Measurements from ENCODE around the gene KIF27. TPM values are rescaled to one million over a fixed set of nuclear protein-coding genes. Genes with fewer than 3 reads are reported as not detected.
A peak's percentile ranks its signal among the peaks of the same experiment; 100 is the strongest.
"Not testable (repeated sequence)": the region's sequence is repeated elsewhere in the genome, so short reads cannot be mapped to it uniquely, and the experiment has no call there.

Gene KIF27
- total RNA-seq, 1 donor from 2014 or later = 17.3 TPM

GRCh38 chr9:83930881-83931280 lies 9.6 kb upstream of the KIF27 start:
- no peak for DNase-seq

DNA sequence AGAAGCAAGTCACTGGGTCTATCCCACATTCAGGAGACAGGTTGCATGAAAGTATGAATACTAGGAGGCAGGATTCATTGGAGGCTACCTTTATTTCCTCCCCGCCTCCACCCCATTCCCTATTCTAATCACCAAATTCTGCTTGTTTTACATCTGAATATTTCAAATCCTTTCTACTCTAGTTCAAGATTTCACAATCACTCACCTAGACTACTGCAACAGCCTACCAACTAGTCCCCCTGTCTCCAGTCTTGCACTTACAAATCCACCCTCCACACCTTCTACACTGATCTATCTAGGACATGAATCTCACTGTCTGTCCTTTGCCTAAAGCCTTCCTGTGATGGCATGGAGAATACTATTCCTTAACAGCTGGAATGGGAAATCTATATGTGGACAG lies 6.4 kb upstream of the KIF27 start:
- no peak for DNase-seq

GRCh38 chr9:83920469-83920926 lies 734 bp downstream of the KIF27 start:
- no peak for DNase-seq

DNA sequence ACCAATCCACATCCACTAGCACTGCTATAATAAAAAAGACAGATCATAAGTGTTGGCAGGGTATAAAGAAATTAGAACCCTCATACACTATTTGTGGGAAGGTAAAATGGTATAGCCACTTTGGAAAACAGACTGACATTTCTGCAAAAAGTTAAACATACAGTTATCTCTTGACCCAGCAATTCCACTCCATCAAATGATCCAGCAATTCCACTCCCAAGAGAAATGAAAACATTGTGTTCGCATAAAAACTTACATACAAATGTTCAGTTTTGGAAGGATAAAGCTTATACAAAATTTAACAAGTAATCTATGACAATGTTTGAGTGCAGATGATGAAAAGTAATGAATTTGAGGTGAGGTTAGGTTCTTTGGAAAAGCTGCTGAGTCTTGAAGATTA lies 2.1 kb downstream of the KIF27 start:
- DNase-seq = no peak

DNA sequence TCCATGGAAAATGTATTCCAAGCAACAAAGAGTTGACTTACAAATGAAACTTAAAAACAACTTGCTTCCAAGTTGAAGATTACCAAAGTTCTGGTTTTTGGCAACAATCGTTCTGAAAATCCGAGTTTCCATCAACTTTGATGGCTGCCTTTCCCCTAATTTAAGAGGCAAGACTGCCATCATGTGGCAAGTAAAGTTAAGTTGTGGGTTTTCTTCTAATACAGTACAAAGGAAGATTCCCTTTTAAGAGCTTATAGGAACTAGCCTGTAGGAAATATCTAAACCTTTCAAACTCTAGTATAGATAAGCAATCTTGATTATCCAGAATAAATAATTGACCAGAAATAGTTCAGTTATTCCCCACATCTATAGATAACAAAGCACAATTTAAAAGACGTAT lies 9.0 kb downstream of the KIF27 start:
- not testable (repeated sequence) for DNase-seq

- DNase-seq = no peak
Observed at GRCh38 chr9:83906144-83906543, 15.1 kb downstream of the KIF27 start.

DNA sequence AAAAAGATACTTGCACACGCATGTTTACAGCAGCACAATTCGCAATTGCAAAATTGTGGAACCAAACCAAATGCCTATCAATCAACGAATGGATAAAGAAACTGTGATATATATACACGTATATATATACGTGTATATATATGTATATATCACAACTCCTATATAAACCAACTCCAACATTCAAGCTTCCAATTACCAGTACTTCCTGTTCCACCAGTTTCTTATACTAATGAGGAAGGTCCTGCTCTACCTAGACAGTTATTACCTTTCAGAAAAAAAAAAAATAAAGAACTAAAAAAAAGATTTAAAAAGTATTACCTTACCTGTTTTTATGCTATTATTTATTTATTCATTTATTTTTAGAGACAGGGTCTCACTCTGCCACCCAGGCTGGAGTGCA lies 20.6 kb downstream of the KIF27 start:
- DNase-seq = not testable (repeated sequence)

DNA sequence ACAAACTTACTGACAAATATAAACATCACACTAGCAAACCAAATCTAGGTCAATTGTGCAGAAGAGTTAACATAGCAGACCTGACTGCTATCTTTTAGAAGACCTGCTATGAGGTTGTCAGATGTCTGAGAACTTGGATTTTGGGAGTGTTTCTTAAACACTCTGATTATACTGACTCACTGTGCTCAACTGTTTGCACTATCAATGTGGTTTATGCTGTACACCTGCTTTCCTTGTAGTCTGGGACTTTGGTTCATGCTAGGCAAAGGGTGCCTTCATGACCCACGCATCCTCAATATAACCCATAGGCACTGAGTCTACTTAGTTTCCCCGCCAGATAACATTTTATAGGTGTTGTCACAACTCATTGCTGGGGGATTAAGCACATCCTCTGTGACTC lies 26.9 kb downstream of the KIF27 start:
- DNase-seq = not testable (repeated sequence)

- DNase-seq = not testable (repeated sequence)
Observed at GRCh38 chr9:83886498-83886897, 34.7 kb downstream of the KIF27 start.

- not testable (repeated sequence) for DNase-seq
Observed at GRCh38 chr9:83885559-83886240, 35.5 kb downstream of the KIF27 start.

DNA sequence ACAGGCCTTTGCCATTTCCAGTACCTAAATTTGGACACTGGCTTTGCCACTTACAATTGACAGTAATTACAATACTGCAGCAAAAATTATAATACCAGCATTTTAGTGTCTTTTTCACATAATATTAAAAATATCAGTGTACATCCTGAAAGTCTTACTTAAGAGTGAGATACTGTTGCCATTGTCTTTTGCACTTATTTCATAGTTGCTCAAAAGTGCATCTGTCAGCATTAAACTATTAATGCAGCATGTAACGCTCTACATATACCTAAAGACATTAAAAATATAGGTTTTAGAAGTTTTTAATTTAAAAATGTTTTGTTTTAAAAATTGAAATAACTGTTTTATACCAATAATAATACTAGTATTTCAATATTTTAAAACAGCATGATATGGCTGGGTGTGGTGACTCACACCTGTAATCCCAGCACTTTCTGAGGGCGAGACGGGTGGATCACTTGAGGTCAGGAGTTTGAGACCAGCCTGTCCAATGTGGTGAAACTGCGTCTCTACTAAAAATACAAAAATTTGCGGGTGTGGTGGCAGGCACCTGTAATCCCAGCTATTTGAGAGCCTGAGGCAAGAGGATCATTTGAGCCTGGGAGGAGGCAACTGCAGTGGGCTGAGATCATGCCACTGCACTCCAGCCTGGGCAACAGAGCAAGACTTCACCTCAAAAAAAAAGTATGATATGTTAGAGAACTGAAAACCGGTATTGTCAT lies 39.4 kb downstream of the KIF27 start:
- not testable (repeated sequence) for DNase-seq

DNA sequence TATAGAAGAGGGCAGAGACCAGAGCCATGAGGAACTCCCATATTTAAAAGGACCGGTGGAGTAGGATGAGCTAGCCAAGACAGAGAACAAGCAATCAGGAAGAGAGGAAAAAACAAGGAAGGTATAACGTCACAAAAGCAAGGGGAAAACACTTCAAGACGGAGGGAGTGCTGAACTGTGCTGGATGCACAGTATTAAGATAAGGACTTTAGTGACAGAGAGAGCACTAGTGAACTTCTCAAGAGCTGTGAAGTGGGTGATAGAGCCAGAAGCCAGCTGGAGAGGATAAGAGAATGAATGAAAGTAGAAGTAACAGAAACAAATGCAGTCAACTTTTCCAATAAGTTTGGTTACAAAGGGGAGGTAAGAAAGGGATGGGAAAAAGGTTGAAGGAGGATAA lies 45.7 kb downstream of the KIF27 start:
- not testable (repeated sequence) for DNase-seq

DNA sequence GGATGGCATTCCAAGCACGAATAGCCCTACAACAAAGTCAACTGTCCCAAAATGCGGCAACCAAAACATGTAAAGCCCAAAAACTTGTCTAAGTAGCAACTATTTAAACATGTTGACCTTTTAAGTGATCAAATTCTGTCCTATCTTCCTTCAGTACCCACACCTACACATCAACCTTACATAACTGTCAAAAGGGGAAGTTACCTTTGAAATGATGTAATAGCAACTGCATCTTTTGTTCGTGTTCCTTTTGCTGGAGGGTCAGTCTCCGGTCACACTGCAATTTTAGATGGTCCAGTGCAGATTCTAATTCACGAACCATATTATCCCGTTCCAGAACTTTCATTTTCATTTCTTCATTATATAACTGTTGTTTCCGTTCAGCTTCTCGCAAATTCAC lies 71.3 kb downstream of the KIF27 start:
- not testable (repeated sequence) for DNase-seq

- not testable (repeated sequence) for DNase-seq
Observed at GRCh38 chr9:83837070-83837643, 84.1 kb downstream of the KIF27 start.

DNA sequence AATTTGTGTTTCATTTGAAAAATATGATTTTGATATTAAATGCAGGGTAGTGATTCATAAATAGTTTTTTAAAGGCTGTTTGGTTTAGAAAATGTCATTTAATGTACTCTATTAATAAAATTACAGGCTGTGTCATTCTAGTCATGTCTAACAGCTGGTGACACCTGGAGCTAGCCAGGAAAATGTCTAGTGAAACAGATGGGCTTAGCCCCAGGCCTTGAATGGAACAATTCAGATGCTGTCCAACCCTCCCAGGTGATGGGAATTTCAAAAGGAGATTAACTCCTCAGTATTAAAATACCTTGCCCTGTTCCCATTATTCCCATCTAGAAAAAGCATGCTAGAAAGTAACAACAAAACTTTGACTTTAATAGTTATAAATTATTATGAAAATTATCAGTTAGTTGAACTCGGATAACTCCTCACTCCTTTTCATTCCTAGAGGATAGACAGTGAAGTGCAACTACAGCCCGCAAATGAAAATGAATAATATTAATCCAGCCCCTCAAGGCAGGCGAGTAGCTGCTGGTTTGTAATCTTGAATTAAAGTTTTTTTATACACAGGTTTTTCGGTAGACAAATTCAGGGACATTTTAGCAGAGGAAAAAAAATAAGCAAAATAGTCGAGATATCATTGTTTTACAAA lies 90.7 kb downstream of the KIF27 start:
- DNase-seq = not testable (repeated sequence)

- not testable (repeated sequence) for DNase-seq
Observed at GRCh38 chr9:83824986-83825623, 96.1 kb downstream of the KIF27 start.

DNA sequence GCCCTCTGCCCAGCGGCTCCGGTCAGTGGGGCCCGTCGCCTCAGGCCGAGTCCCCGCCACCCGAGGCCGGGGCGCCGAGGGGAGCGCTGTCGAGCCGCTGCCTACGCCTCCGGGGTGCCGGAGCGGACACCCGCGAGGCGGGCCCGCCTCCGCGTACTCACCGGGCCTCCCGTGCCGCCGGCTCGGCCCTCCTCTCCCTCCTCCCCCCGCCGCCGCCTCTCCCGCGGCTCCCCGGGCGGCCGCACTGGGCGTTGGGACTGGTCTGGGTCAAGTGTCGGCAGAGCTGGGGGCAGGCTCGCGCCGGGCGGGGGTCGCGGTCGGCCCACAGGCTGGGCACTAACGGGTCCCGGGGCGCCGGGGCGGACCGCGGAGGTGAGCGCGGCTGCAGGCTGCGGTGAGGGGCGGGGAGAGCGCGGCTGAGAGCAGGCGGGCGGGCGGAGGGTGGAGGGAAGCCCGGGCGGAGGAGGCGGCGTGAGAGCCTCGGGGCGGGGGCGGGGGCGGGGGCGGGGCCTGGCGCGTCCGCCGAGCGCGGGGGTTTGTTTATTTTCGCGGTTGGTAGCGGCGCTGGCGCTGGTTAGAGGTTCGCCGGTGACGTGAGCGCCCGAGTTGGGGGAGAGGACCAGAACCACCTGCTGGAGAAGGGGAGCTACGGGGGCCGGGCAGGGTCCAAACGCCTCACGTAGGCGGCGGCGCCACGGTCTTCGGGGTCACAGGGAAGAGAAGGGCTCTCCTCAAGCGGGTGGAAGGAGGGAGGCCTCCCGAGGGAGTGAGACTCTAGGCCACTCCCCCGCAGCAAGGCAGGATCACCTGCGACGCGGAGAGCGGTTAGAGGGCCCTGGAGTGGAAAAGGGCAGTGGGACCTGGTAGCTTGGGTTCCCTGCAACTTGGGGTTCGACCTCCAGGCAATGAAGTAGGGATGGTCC lies 103.6 kb downstream of the KIF27 start, which contains the start of gene GKAP1:
GKAP1 (minus strand) TSS at position 414 of the 923 bp plus-strand sequence. CDS start 11,252 bp downstream, outside the sequence.
- DNase-seq = peak; percentile 72

- not testable (repeated sequence) for DNase-seq
Observed at GRCh38 chr9:83817011-83817355, 104.2 kb downstream of the KIF27 start.

DNA sequence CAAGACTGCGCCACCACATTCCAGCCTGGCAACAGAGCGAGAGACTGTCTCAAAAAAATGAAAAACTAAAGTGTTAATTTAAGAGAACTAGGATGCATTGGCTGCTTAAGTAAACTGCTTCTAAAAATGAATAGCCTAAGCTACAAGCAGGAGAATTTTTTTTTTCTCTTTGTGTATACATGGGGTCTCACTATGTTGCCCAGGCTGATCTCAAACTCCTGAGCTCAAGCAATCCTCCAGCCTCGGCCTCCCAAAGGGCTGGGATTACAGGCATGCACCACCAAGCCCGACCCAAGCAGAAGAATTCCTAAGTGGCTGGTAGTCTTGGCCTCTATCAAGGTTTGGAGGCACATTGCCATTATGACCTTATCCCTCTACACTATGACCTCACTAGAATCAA lies 106.1 kb downstream of the KIF27 start:
- DNase-seq = not testable (repeated sequence)

GRCh38 chr9:83809213-83809612 lies 112.0 kb downstream of the KIF27 start:
- DNase-seq = not testable (repeated sequence)

GRCh38 chr9:83804454-83804853 lies 116.8 kb downstream of the KIF27 start:
- DNase-seq = not testable (repeated sequence)
